GM12874 (cell line): ENCODE data around the gene NOP53.

Experiments used
- CTCF ChIP-seq: IDR thresholded peaks from 2 replicates; pipeline ENCODE4 v1.5.1; 2011; ENCODE audit warnings: low read depth, mild to moderate bottlenecking, control low read depth, low read length, moderate library complexity; ENCODE audit not compliant: insufficient read depth

NOP53 gene

GRCh38 chr19:47755065-47755761 is 9.9 kb downstream of the NOP53 start:
- TF ChIP-seq CTCF = no peak

GRCh38 chr19:47755762-47756626 is 10.6 kb downstream of the NOP53 start:
- no peak for TF ChIP-seq CTCF

- TF ChIP-seq CTCF = no peak
These were observed 11.2 kb downstream of the NOP53 start for GRCh38 chr19:47756627-47756929.

GRCh38 chr19:47756953-47757608 is 11.7 kb downstream of the NOP53 start:
- TF ChIP-seq CTCF = no peak

GRCh38 chr19:47757617-47758442 is 12.5 kb downstream of the NOP53 start:
- TF ChIP-seq CTCF = no peak

- TF ChIP-seq CTCF = no peak
These were observed 13.1 kb downstream of the NOP53 start for GRCh38 chr19:47758443-47758804.

GRCh38 chr19:47760632-47760999 is 15.3 kb downstream of the NOP53 start:
- no peak for TF ChIP-seq CTCF
